Activated CD8-positive, alpha-beta T cell treated with anti-CD3 and anti-CD28 coated beads, Interleukin-2, amount 10 ng/mL, durations not matched to agents 7 days and 5 days (primary cell): Measurements from ENCODE around the gene UPF1. TPM values are rescaled to one million over a fixed set of nuclear protein-coding genes. Genes with fewer than 3 reads are reported as not detected.

Experiments used
- ATAC-seq: fragments of 150-1000 bp; cut with Tn5 transposase; one replicate; pipeline ENCODE4 v1.10.0; 2021; ENCODE audit warnings: moderate library complexity
- CTCF ChIA-PET: fragments of 350-600 bp; sonication (Branson Sonifier 250); formaldehyde crosslinking; loops from one replicate; lab custom pipeline; 2021; ENCODE audit warnings: antibody characterized with exemption; lab: Charles Lee
- POLR2A ChIA-PET: fragments of 350-600 bp; sonication (Branson Sonifier 250); formaldehyde crosslinking; loops from one replicate; lab custom pipeline; 2021; ENCODE audit warnings: antibody characterized with exemption; lab: Charles Lee
- DNase-seq: peaks from one replicate; pipeline ENCODE4 v3.0.0-alpha.2; 2020
- H3K27ac Mint-ChIP-seq: one replicate; pipeline ENCODE4 v1.8.0; 2021; ENCODE audit warnings: mild to moderate bottlenecking, mixed read lengths
- H3K27me3 Mint-ChIP-seq: one replicate; pipeline ENCODE4 v1.8.0; 2021; ENCODE audit warnings: low read depth, mixed read lengths
- H3K36me3 Mint-ChIP-seq: one replicate; pipeline ENCODE4 v1.8.0; 2021; ENCODE audit warnings: low read depth, mixed read lengths
- H3K4me1 Mint-ChIP-seq: one replicate; pipeline ENCODE4 v1.8.0; 2021; ENCODE audit warnings: low read depth, mixed read lengths
- H3K4me3 Mint-ChIP-seq: one replicate; pipeline ENCODE4 v1.8.0; 2021; ENCODE audit warnings: mild to moderate bottlenecking, mixed read lengths
- H3K9me3 Mint-ChIP-seq: one replicate; pipeline ENCODE4 v1.8.0; 2022; ENCODE audit warnings: mixed read lengths; ENCODE audit not compliant: insufficient read depth
- total RNA-seq, 2 experiments: library from RNA; stranded (reverse); gene quantifications; one replicate each; pipeline ENCODE4 v1.2.3, GENCODE V29; 2021

Gene UPF1
- total RNA-seq, 2 experiments from 2014 or later = 81.8 to 84.0 TPM

GRCh38 chr19:18886972-18887371 lies 55.2 kb downstream of the UPF1 start:
- ATAC-seq (no peak), DNase-seq (no peak)
- no peak overlapping the region for H3K4me3 Mint-ChIP-seq
- H3K9me3 Mint-ChIP-seq = no peaks in the 10 kb centered on the region
- H3K27ac Mint-ChIP-seq = no peak overlapping the region
- no peaks in the 10 kb centered on the region for H3K4me1 Mint-ChIP-seq
- H3K36me3 Mint-ChIP-seq = no peaks in the 10 kb centered on the region
- ChIA-PET CTCF (no interaction called here), POLR2A (no interaction called here)
- peaks cover 6% of the 10 kb centered on the region for H3K27me3 Mint-ChIP-seq

- POLR2A ChIA-PET = interaction anchor here (0.6 kb wide), 1 partner anchor 471 kb away, joined by 3 read pairs; the partner anchor contains the start of gene SSBP4
- no peak for ATAC-seq
Observed at GRCh38 chr19:18889949-18890745, 58.4 kb downstream of the UPF1 start.

DNA sequence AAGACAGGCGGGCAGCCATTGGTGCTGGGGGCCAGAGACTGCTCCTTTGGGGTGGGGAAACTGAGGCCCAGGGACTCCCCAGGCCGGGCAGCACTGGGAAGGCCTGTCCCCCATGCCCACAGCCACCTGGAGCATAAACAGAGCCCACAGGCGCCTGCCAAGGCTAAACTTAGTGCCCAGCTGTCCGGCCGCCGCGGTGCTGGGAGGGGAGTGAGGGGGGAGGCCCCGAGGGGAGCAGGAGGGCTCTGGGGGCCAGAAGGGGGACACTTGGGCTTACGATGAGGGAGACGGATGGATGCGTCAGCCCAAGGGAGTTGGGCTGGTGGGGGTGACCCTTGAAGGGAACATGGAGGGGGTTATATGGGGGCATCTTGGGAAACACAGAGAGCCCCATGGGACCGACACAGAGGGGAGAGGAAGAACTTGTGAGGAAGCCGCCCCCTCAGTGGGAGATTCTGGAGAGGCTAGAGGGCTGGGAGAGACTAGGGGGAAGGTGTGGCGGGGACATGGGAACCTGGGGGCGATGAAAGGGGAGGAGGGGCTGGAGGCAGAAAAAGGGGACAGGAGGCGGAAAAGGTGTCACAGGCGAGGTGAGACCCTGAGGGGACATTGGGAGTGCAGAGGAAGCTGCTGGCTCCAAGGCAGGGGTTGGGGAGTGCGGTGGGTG lies 62.0 kb downstream of the UPF1 start:
- H3K27me3 Mint-ChIP-seq = peaks cover 35% of the 10 kb centered on the region
- DNase-seq (no peak), ATAC-seq (no peak)
- H3K36me3 Mint-ChIP-seq = peaks cover 2% of the 10 kb centered on the region
- H3K27ac Mint-ChIP-seq = no peak overlapping the region
- H3K4me1 Mint-ChIP-seq = peaks cover 12% of the 10 kb centered on the region
- H3K9me3 Mint-ChIP-seq = no peaks in the 10 kb centered on the region
- H3K4me3 Mint-ChIP-seq = no peak overlapping the region
- POLR2A ChIA-PET = no interaction called here
- CTCF ChIA-PET = no interaction called here

More at GRCh38 chr19:18889949-18890745, 58.4 kb downstream of the UPF1 start:
- CTCF ChIA-PET = no interaction called here
- Mint-ChIP-seq H3K4me3 (no peak overlapping the region), H3K36me3 (no peaks in the 10 kb centered on the region), H3K27ac (no peak overlapping the region), H3K4me1 (no peaks in the 10 kb centered on the region), H3K9me3 (no peaks in the 10 kb centered on the region), H3K27me3 (peaks cover 18% of the 10 kb centered on the region)
- DNase-seq = no peak

- no peak overlapping the region for H3K27ac Mint-ChIP-seq
- peaks cover 2% of the 10 kb centered on the region for H3K36me3 Mint-ChIP-seq
- H3K9me3 Mint-ChIP-seq = no peaks in the 10 kb centered on the region
- peaks cover 12% of the 10 kb centered on the region for H3K4me1 Mint-ChIP-seq
- H3K27me3 Mint-ChIP-seq = peaks cover 33% of the 10 kb centered on the region
- CTCF ChIA-PET = no interaction called here
- POLR2A ChIA-PET = no interaction called here
- no peak for ATAC-seq
- DNase-seq = no peak
- H3K4me3 Mint-ChIP-seq = no peak overlapping the region
Observed at GRCh38 chr19:18894254-18895037, 62.7 kb downstream of the UPF1 start.

DNA sequence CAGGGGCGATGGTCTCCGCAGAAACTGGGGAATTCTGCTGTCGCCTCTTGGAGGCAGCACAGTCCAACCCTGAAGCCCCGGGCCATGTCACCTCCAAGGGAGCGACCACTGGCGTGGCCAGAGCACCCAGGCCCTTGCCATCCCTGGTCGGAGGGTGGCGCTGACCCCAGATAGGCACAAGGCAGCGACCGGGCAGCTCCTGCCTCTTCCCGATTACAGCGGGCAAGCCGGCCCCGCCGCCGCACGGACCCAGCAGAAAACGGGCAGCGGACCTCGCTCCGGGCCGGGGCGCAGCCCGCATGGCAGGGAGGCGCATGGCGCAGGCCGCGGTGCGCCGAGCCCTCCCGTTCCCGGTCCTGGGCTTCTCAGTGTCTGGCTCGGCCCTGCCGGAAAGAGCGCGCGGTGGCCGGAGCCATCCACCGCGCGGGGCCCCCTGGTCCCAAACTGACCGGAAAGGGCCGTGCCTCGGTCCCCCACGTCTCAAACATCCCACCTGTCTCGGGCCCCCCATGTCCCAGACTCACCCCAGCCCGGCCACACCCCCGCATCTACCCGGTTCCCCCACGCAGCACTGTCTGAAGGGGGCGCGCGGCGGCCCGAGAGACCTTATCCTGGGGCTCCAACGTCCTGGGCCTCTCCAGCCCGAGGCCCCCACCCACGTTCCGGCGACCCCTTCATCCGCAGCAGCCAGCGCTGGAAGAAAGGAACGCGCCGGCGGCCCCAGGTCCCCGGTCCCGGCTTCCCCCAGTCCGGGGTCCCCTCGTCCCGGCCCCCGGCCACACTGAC lies 63.5 kb downstream of the UPF1 start:
- ChIA-PET CTCF (no interaction called here), POLR2A (no interaction called here)
- ATAC-seq (no peak), DNase-seq (no peak)
- H3K4me3 Mint-ChIP-seq = no peak overlapping the region
- peaks cover 12% of the 10 kb centered on the region for H3K4me1 Mint-ChIP-seq
- no peak overlapping the region for H3K27ac Mint-ChIP-seq
- no peaks in the 10 kb centered on the region for H3K9me3 Mint-ChIP-seq
- H3K36me3 Mint-ChIP-seq = peaks cover 2% of the 10 kb centered on the region
- H3K27me3 Mint-ChIP-seq = peaks cover 29% of the 10 kb centered on the region

- POLR2A ChIA-PET = no interaction called here
- DNase-seq (no peak), ATAC-seq (peak; percentile 44)
- Mint-ChIP-seq H3K4me3 (no peak within 1 kb of the TSS), H3K9me3 (no peaks in the 10 kb centered on the region), H3K27me3 (peaks cover 29% of the 10 kb centered on the region), H3K4me1 (peaks cover 12% of the 10 kb centered on the region), H3K27ac (no peak within 1 kb of the TSS), H3K36me3 (peaks cover 2% of the 10 kb centered on the region)
- CTCF ChIA-PET = no interaction called here
Observed at GRCh38 chr19:18895824-18896341, 64.1 kb downstream of the UPF1 start, which contains the start of gene CERS1. CERS1 (minus strand) TSS chr19:18896158; CDS start chr19:18896072, 86 bp downstream.

- ATAC-seq (no peak), DNase-seq (no peak)
- ChIA-PET POLR2A (interaction anchor here (1.4 kb wide), 1 partner anchor 23 kb away, joined by 3 read pairs; the partner anchor contains the start of genes COPE and DDX49), CTCF (no interaction called here)
- Mint-ChIP-seq H3K27ac (no peak overlapping the region), H3K4me3 (no peak overlapping the region), H3K9me3 (no peaks in the 10 kb centered on the region), H3K27me3 (peaks cover 29% of the 10 kb centered on the region), H3K36me3 (peaks cover 5% of the 10 kb centered on the region), H3K4me1 (peaks cover 12% of the 10 kb centered on the region)
Observed at GRCh38 chr19:18896421-18896841, 64.7 kb downstream of the UPF1 start.

- ChIA-PET CTCF (no interaction called here), POLR2A (interaction anchor here (1.4 kb wide), 1 partner anchor 22 kb away, joined by 3 read pairs; the partner anchor contains the start of genes COPE and DDX49)
- Mint-ChIP-seq H3K27ac (no peak overlapping the region), H3K9me3 (no peaks in the 10 kb centered on the region), H3K4me3 (no peak overlapping the region), H3K4me1 (peaks cover 12% of the 10 kb centered on the region), H3K27me3 (peaks cover 29% of the 10 kb centered on the region), H3K36me3 (peaks cover 8% of the 10 kb centered on the region)
- DNase-seq = no peak
- ATAC-seq = no peak
Observed at GRCh38 chr19:18897094-18898029, 65.6 kb downstream of the UPF1 start.

DNA sequence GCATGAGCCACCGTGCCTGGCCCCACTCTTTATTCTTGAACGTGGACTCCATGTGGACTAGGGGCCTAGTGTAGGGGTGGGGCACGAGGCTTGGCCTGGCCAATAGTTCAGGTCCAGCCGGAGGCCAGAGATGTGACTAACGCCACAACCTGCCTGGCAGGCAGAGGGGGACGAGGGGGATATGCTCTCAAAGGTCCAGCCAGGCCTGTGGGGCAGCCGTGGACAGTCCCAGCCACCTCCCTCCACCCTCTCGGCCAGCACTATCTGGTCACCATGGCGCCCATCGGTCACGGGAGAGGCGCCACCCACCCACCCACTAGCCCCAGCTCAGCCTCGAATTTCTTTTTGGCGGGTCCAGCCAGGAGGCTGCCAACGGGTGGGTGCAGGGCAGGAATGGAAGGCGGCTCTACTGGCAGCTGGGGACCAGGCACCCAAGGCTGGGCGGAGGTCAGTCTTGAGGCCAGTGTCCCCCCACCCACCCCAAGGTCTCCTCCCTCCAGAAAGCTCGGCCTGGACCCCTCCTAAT lies 66.4 kb downstream of the UPF1 start:
- CTCF ChIA-PET = no interaction called here
- no peak overlapping the region for H3K27ac Mint-ChIP-seq
- peaks cover 29% of the 10 kb centered on the region for H3K27me3 Mint-ChIP-seq
- peaks cover 12% of the 10 kb centered on the region for H3K4me1 Mint-ChIP-seq
- peaks cover 8% of the 10 kb centered on the region for H3K36me3 Mint-ChIP-seq
- H3K9me3 Mint-ChIP-seq = no peaks in the 10 kb centered on the region
- no peak overlapping the region for H3K4me3 Mint-ChIP-seq
- POLR2A ChIA-PET = interaction anchor here (1.4 kb wide), 1 partner anchor 21 kb away, joined by 3 read pairs; the partner anchor contains the start of genes COPE and DDX49
- no peak for ATAC-seq
- no peak for DNase-seq
